Kidney epithelial cell (primary cell): ENCODE data around the gene B3GALNT1. TPM values are rescaled to one million over a fixed set of nuclear protein-coding genes. Genes with fewer than 3 reads are reported as not detected.

ENCODE experiments used
- DNase-seq: peaks from one replicate; pipeline ENCODE4 v3.0.0-alpha.2; 2010; ENCODE audit warnings: low read depth
- H3K27me3 ChIP-seq: 2 replicates; pipeline ENCODE4 v1.6.0; 2011; ENCODE audit warnings: low read length; ENCODE audit not compliant: control insufficient read depth, insufficient read depth
- H3K36me3 ChIP-seq: 2 replicates; pipeline ENCODE4 v1.5.1; 2011; ENCODE audit warnings: low read length; ENCODE audit not compliant: control insufficient read depth, insufficient read depth
- H3K4me3 ChIP-seq: 2 replicates; pipeline ENCODE4 v1.5.1; 2011; ENCODE audit warnings: low read depth, mild to moderate bottlenecking, control low read depth, low read length
- CTCF ChIP-seq: IDR thresholded peaks from 2 replicates; pipeline ENCODE4 v1.5.1; 2011; ENCODE audit warnings: mild to moderate bottlenecking, moderate library complexity, low read length, control low read depth, inconsistent platforms; ENCODE audit not compliant: insufficient read depth, poor library complexity, severe bottlenecking
- total RNA-seq: library from RNA; depleted of rRNA; stranded (reverse); fragments of >200 nt; gene quantifications from 2 replicates; pipeline ENCODE4 v1.2.3, GENCODE V29; 2015

Gene B3GALNT1
- total RNA-seq, 1 donor from 2014 or later: 29.0 TPM

GRCh38 chr3:161093895-161094294 lies 11.3 kb downstream of the B3GALNT1 start:
- Histone ChIP-seq H3K4me3 (no peak overlapping the region), H3K36me3 (no peaks in the 10 kb centered on the region), H3K27me3 (no peaks in the 10 kb centered on the region)
- no peak for TF ChIP-seq CTCF
- no peak for DNase-seq

GRCh38 chr3:161084277-161084676 lies 20.9 kb downstream of the B3GALNT1 start:
- H3K27me3 ChIP-seq: no peaks in the 10 kb centered on the region
- no peak overlapping the region for H3K4me3 ChIP-seq
- no peak for DNase-seq
- H3K36me3 ChIP-seq: no peaks in the 10 kb centered on the region
- no peak for TF ChIP-seq CTCF

DNA sequence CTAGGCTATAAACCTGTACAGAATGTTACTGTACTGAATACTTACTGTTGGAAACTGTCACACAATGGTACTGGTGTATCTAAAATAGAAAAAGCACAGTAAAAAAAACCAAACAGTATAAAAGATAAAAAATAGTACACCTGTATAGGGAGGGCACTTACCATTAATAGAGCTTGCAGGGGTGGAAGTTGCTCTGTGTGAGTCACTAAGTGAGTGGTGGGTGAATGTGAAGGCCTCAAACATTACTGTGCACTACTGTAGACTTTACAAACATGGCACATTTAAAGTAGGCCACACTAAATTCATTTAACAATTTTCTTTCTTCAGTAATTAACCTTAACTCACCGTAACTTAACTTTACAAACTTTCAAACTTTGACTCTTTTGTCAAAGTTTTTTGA lies 22.0 kb downstream of the B3GALNT1 start:
- Histone ChIP-seq H3K4me3 (no peak overlapping the region), H3K36me3 (no peaks in the 10 kb centered on the region), H3K27me3 (no peaks in the 10 kb centered on the region)
- no peak for DNase-seq
- no peak for TF ChIP-seq CTCF

GRCh38 chr3:161082063-161082462 lies 23.1 kb downstream of the B3GALNT1 start:
- no peaks in the 10 kb centered on the region for H3K27me3 ChIP-seq
- no peak overlapping the region for H3K4me3 ChIP-seq
- no peaks in the 10 kb centered on the region for H3K36me3 ChIP-seq
- no peak for TF ChIP-seq CTCF
- DNase-seq: no peak

DNA sequence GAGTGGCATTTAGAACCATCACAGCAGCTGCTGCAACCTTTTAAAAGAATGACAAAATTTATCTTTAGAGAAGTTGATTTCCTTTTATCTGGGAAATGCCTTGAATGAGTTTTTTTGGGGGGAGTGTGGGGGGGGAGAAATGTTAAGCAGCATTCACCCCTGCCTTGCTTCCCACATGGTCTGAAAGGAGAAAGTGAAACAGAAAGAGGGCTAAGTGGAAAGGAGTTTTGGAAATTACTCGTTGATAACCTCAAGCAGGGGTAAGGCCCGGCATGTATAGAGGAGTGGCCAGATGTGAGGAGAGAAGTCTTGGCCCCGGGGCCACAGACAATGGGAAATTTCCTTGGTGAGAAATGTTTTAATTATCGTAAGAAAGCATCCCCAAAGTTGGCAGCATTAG lies 23.5 kb downstream of the B3GALNT1 start:
- Histone ChIP-seq H3K27me3 (no peaks in the 10 kb centered on the region), H3K4me3 (no peak overlapping the region), H3K36me3 (no peaks in the 10 kb centered on the region)
- DNase-seq: no peak
- TF ChIP-seq CTCF: no peak

- Histone ChIP-seq H3K27me3 (no peaks in the 10 kb centered on the region), H3K4me3 (no peak overlapping the region), H3K36me3 (no peaks in the 10 kb centered on the region)
- no peak for TF ChIP-seq CTCF
- DNase-seq: no peak
These were observed 32.0 kb downstream of the B3GALNT1 start for GRCh38 chr3:161073181-161073580.
